Lower leg skin (tissue), 3 donors: ENCODE results near the gene MEIS2.

Source experiments
- POLR2A ChIP-seq, 2 donors: fragments of 450-650 bp; IDR thresholded peaks; one replicate each; pipeline ENCODE4 v1.6.1; 2016 to 2017; ENCODE audit warnings: antibody characterized with exemption in 2 of 2, mild to moderate bottlenecking in 1 of 2, moderate library complexity in 1 of 2
- TF ChIP-seq, protein P1 (sequence below), 3 donors: fragments of 450-650 bp; IDR thresholded peaks; one replicate each; pipeline ENCODE4 v1.5.1; 2016; ENCODE audit warnings: antibody characterized with exemption in 3 of 3, mild to moderate bottlenecking in 3 of 3, moderate library complexity in 2 of 3

DNA sequence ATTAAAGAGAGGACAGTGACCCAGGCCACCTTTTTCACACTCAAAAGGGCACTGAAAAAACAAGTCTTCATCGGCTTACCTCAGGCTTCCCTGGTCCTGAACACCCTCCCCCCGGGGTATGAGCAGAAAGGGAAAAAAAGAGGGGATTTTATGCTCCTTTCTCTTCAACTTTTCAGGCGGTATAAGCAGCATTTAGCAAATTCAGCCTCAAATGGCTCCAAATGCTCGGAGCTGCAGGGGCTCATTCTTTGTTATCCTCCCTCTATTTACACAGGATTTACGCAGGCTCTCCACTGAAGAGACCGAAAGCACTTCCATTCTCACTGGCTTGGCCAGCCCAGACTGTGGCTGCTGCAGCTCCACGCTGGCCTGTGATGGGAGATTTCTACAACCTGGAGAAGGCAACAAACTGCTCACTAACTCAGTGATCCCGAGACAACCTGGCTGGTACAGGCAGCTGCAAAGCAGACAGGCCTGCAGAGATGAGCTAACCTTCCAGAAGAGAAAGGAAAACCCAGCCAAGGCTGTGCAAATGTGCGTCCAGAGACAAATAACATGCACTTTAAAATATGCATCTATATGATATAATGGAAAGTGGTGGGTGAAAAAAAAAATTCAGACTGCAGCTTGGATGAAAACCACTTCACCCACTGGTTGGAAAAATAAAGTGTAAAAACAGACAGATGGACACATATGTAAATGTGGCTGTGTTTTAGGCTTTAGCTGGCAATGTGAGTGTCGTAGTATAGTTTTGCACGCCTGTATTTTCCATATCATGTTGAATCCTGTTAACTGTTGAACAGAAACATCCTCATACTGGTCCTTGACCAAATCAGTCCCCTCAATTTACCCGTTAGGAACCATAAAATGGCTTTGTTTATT, 54.2 kb downstream of the MEIS2 start:
- TF ChIP-seq, protein P1, sequence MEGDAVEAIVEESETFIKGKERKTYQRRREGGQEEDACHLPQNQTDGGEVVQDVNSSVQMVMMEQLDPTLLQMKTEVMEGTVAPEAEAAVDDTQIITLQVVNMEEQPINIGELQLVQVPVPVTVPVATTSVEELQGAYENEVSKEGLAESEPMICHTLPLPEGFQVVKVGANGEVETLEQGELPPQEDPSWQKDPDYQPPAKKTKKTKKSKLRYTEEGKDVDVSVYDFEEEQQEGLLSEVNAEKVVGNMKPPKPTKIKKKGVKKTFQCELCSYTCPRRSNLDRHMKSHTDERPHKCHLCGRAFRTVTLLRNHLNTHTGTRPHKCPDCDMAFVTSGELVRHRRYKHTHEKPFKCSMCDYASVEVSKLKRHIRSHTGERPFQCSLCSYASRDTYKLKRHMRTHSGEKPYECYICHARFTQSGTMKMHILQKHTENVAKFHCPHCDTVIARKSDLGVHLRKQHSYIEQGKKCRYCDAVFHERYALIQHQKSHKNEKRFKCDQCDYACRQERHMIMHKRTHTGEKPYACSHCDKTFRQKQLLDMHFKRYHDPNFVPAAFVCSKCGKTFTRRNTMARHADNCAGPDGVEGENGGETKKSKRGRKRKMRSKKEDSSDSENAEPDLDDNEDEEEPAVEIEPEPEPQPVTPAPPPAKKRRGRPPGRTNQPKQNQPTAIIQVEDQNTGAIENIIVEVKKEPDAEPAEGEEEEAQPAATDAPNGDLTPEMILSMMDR (IDR thresholded peaks at IDR 0.05) = no peak
- no peak for TF ChIP-seq POLR2A (IDR thresholded peaks at IDR 0.05)
